ENCODE measurements around the gene YDJC.

DNA sequence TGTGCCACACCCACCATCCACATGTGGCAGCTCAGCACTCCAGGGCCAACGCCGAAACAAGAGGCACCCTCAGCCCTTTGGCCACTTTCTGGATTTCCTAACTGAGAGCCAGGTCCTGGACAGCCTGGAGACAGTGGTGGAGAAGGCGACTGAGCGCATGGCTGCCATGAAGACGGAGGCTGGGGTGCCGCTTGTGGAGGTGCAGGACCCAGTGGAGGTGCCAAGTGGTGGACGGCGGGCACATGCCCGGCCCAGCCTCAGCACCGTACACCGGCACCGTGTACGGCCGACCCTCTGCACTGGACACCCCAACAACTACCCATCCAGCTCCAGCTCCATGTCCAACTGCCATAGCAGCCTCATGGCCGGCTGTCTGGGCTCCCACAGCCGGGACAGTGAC lies 4.3 kb upstream of the YDJC start:
- TF ChIP-seq, protein P1, sequence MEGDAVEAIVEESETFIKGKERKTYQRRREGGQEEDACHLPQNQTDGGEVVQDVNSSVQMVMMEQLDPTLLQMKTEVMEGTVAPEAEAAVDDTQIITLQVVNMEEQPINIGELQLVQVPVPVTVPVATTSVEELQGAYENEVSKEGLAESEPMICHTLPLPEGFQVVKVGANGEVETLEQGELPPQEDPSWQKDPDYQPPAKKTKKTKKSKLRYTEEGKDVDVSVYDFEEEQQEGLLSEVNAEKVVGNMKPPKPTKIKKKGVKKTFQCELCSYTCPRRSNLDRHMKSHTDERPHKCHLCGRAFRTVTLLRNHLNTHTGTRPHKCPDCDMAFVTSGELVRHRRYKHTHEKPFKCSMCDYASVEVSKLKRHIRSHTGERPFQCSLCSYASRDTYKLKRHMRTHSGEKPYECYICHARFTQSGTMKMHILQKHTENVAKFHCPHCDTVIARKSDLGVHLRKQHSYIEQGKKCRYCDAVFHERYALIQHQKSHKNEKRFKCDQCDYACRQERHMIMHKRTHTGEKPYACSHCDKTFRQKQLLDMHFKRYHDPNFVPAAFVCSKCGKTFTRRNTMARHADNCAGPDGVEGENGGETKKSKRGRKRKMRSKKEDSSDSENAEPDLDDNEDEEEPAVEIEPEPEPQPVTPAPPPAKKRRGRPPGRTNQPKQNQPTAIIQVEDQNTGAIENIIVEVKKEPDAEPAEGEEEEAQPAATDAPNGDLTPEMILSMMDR (conservative IDR thresholded peaks at IDR 0.05 in 1 of 2, IDR thresholded peaks at IDR 0.05 in 1 of 2; ENCODE audit: low read depth in 1 of 2, low read length in 2 of 2), result no peak
- TF ChIP-seq EZH2 (IDR thresholded peaks at IDR 0.05; ENCODE audit: low read length, missing control alignments), result no peak

Measured in fibroblast of lung (primary cell).